HG03342 (cell line): ENCODE measurements around the gene PARP6.

Experiments
- ATAC-seq: cut with Tn5 transposase; IDR thresholded peaks from one replicate; pipeline ENCODE4 v1.9.1; 2021; ENCODE audit warnings: mild to moderate bottlenecking, moderate library complexity; ENCODE audit not compliant: unreplicated experiment

Gene PARP6

GRCh38 chr15:72231066-72231832 lies 41.1 kb downstream of the PARP6 start, which contains the start of gene PKM:
Gene PKM, minus strand, starts transcription at chr15:72231190. Its CDS starts 12,093 bp downstream, at chr15:72219097.
- ATAC-seq = peak; percentile 45

GRCh38 chr15:72230197-72231065 lies 41.9 kb downstream of the PARP6 start:
- no peak for ATAC-seq

GRCh38 chr15:72229947-72230196 lies 42.5 kb downstream of the PARP6 start:
- ATAC-seq = no peak

- ATAC-seq = no peak
Observed at GRCh38 chr15:72229076-72229946, 43.0 kb downstream of the PARP6 start.

GRCh38 chr15:72227720-72228119 lies 44.6 kb downstream of the PARP6 start:
- no peak for ATAC-seq

- ATAC-seq = no peak
Observed at GRCh38 chr15:72227192-72227586, 45.2 kb downstream of the PARP6 start.

- ATAC-seq = no peak
Observed at GRCh38 chr15:72223278-72223677, 49.1 kb downstream of the PARP6 start.

GRCh38 chr15:72222393-72222792 lies 50.0 kb downstream of the PARP6 start:
- no peak for ATAC-seq

GRCh38 chr15:72220687-72221086 lies 51.7 kb downstream of the PARP6 start:
- ATAC-seq = no peak

- ATAC-seq = no peak
Observed at GRCh38 chr15:72217216-72217615, 55.1 kb downstream of the PARP6 start.

GRCh38 chr15:72216079-72216478 lies 56.3 kb downstream of the PARP6 start:
- ATAC-seq = no peak

GRCh38 chr15:72207558-72208085 lies 64.7 kb downstream of the PARP6 start:
- ATAC-seq = no peak

- ATAC-seq = no peak
Observed at GRCh38 chr15:72206677-72207000, 65.7 kb downstream of the PARP6 start.

- ATAC-seq = no peak
Observed at GRCh38 chr15:72205896-72206676, 66.3 kb downstream of the PARP6 start.

GRCh38 chr15:72205273-72205672 lies 67.1 kb downstream of the PARP6 start:
- no peak for ATAC-seq

GRCh38 chr15:72203507-72203837 lies 68.9 kb downstream of the PARP6 start:
- no peak for ATAC-seq

GRCh38 chr15:72202801-72203506 lies 69.4 kb downstream of the PARP6 start:
- ATAC-seq = no peak

- ATAC-seq = no peak
Observed at GRCh38 chr15:72202302-72202701, 70.1 kb downstream of the PARP6 start.

- no peak for ATAC-seq
Observed at GRCh38 chr15:72201391-72201921, 70.9 kb downstream of the PARP6 start.
